CD14-positive monocyte (primary cell): Measurements from ENCODE around the gene LAMC3. TPM values are rescaled to one million over a fixed set of nuclear protein-coding genes. Genes with fewer than 3 reads are reported as not detected.

Experiments used
- DNase-seq, 3 donors: peaks; one replicate each; pipeline ENCODE4 v3.0.0-alpha.2; 2011 to 2022
- H2AFZ ChIP-seq: 2 replicates; pipeline ENCODE4 v1.6.0; 2012; ENCODE audit warnings: mild to moderate bottlenecking, low read depth, low read length, inconsistent platforms; ENCODE audit not compliant: insufficient read depth, poor library complexity, severe bottlenecking
- H3K27ac ChIP-seq, 2 donors: 1 replicate in 1 of 2; 2 replicates in 1 of 2; pipeline ENCODE4 v1.5.1; 2012 to 2013; ENCODE audit warnings: low read length in 2 of 2, control low read depth in 1 of 2, inconsistent platforms in 1 of 2, low read depth in 1 of 2, mild to moderate bottlenecking in 1 of 2
- H3K27me3 ChIP-seq, 2 donors: one replicate each; pipeline versions ENCODE4 v1.6.0 to v1.6.1; 2011 to 2013; ENCODE audit warnings: low read length in 2 of 2; ENCODE audit not compliant: control insufficient read depth in 2 of 2, insufficient read depth in 2 of 2
- H3K36me3 ChIP-seq, 2 donors: replicated peaks in 1 of 2; 1 replicate in 1 of 2; 2 replicates in 1 of 2; pipeline versions ENCODE4 v1.5.1 to v1.6.1; 2012 to 2013; ENCODE audit warnings: low read length in 2 of 2, control low read depth in 1 of 2, inconsistent platforms in 1 of 2, mild to moderate bottlenecking in 1 of 2; ENCODE audit not compliant: insufficient read depth in 2 of 2, control insufficient read depth in 1 of 2
- H3K4me1 ChIP-seq, 2 donors: 1 replicate in 1 of 2; 2 replicates in 1 of 2; pipeline versions ENCODE4 v1.5.1 to v1.6.1; 2012 to 2013; ENCODE audit warnings: low read length in 2 of 2, control low read depth in 1 of 2, inconsistent platforms in 1 of 2, mild to moderate bottlenecking in 1 of 2, moderate library complexity in 1 of 2; ENCODE audit not compliant: insufficient read depth in 2 of 2, control insufficient read depth in 1 of 2
- H3K4me2 ChIP-seq: replicated peaks from 2 replicates; pipeline ENCODE3; 2012; ENCODE audit warnings: low read length, moderate library complexity, mild to moderate bottlenecking; ENCODE audit not compliant: poor library complexity, severe bottlenecking; ENCODE audit errors: extremely low read depth
- H3K4me3 ChIP-seq, 3 experiments: fragments of 200-600 bp in 1 of 3; sonication (generic) in 1 of 3; replicated peaks in 1 of 3; 1 replicate in 2 of 3; 2 replicates in 1 of 3; pipeline ENCODE4 v1.5.1; 2011 to 2013; ENCODE audit warnings: low read length in 3 of 3, mild to moderate bottlenecking in 3 of 3, control low read depth in 2 of 3, low read depth in 2 of 3, inconsistent platforms in 1 of 3, moderate library complexity in 1 of 3
- H3K79me2 ChIP-seq: 2 replicates; pipeline ENCODE4 v1.6.0; 2012; ENCODE audit warnings: mild to moderate bottlenecking, control low read depth, inconsistent platforms, low read length, moderate library complexity; ENCODE audit not compliant: insufficient read depth
- H3K9ac ChIP-seq: 2 replicates; pipeline ENCODE4 v1.6.0; 2017; ENCODE audit warnings: low read length, mild to moderate bottlenecking; ENCODE audit not compliant: insufficient read depth, poor library complexity, severe bottlenecking
- H3K9me3 ChIP-seq, 2 donors: replicated peaks in 1 of 2; 1 replicate in 1 of 2; 2 replicates in 1 of 2; pipeline versions ENCODE4 v1.5.1 to v1.6.1; 2012 to 2013; ENCODE audit warnings: low read length in 2 of 2, control low read depth in 1 of 2; ENCODE audit not compliant: control insufficient read depth in 1 of 2, insufficient read depth in 1 of 2
- H4K20me1 ChIP-seq: 2 replicates; pipeline ENCODE4 v1.6.0; 2012; ENCODE audit warnings: mild to moderate bottlenecking, low read length, control low read depth, moderate library complexity; ENCODE audit not compliant: insufficient read depth
- H3K27ac Mint-ChIP-seq, 7 donors: one replicate each; pipeline ENCODE4 v1.8.0; 2020; ENCODE audit warnings: mild to moderate bottlenecking in 7 of 7, mixed read lengths in 7 of 7, moderate library complexity in 6 of 7, inconsistent platforms in 2 of 7
- H3K27me3 Mint-ChIP-seq, 3 donors: one replicate each; pipeline ENCODE4 v1.8.0; 2021 to 2022; ENCODE audit warnings: low read depth in 3 of 3, mild to moderate bottlenecking in 3 of 3, mixed read lengths in 3 of 3, moderate library complexity in 3 of 3, inconsistent platforms in 1 of 3
- H3K36me3 Mint-ChIP-seq, 2 donors: one replicate each; pipeline ENCODE4 v1.8.0; 2020; ENCODE audit warnings: mixed read lengths in 2 of 2, inconsistent platforms in 1 of 2, mild to moderate bottlenecking in 1 of 2
- H3K4me1 Mint-ChIP-seq: one replicate; pipeline ENCODE4 v1.8.0; 2020; ENCODE audit warnings: mild to moderate bottlenecking, mixed read lengths
- H3K4me3 Mint-ChIP-seq, 2 donors: one replicate each; pipeline ENCODE4 v1.8.0; 2020; ENCODE audit warnings: mild to moderate bottlenecking in 2 of 2, mixed read lengths in 2 of 2, moderate library complexity in 1 of 2
- H3K9me3 Mint-ChIP-seq, 7 donors: one replicate each; pipeline ENCODE4 v1.8.0; 2020 to 2022; ENCODE audit warnings: mixed read lengths in 7 of 7, mild to moderate bottlenecking in 6 of 7, moderate library complexity in 6 of 7, inconsistent platforms in 2 of 7
- WGBS: methylation state at CpG from one replicate; pipeline ENCODE4 v1.1.5; 2013; ENCODE audit warnings: missing lambda C conversion rate; ENCODE audit not compliant: insufficient coverage; 5-methylcytosine and 5-hydroxymethylcytosine counted together
- intact Hi-C, 2 donors: fragments of 100-400 bp; cut with micrococcal nuclease; formaldehyde crosslinking; loops; one replicate each; pipeline versions ENCODE4 v1.15.0 to v1.15.1; 2023
- polyA plus RNA-seq, 3 donors: library from polyadenylated mRNA; depleted of rRNA in 1 of 3; unstranded in 2 of 3; stranded (reverse) in 1 of 3; fragments of 300-500 nt in 2 of 3; fragments of >200 nt in 1 of 3; fragmentation: Illumina TruSeq in 2 of 3; gene quantifications; 1 replicate in 2 of 3; 2 replicates in 1 of 3; pipeline ENCODE4 v1.2.3, GENCODE V29; 2012 to 2021
- TF ChIP-seq, protein P1 (sequence below): fragments of 200-600 bp; IDR thresholded peaks from one replicate; pipeline ENCODE4 v1.8.0; 2022; ENCODE audit warnings: antibody characterized with exemption, mild to moderate bottlenecking

LAMC3 gene
- polyA plus RNA-seq, 3 donors = 0.19 TPM; not detected in 2

GRCh38 chr9:131049829-131050715, 41.1 kb downstream of the LAMC3 start:
- Mint-ChIP-seq H3K27ac (no peak overlapping the region), H3K9me3 (peaks cover 0 to 3% (median 0%) of the 10 kb centered on the region in 7 donors), H3K27me3 (peaks cover 0 to 6% (median 1%) of the 10 kb centered on the region in 3 donors), H3K36me3 (no peaks in the 10 kb centered on the region), H3K4me1 (peaks cover 10% of the 10 kb centered on the region), H3K4me3 (no peak overlapping the region)
- Histone ChIP-seq H4K20me1 (no peaks in the 10 kb centered on the region), H3K27ac (no peak overlapping the region), H3K4me3 (no peak overlapping the region), H3K4me2 (no peak overlapping the region), H2AFZ (no peak overlapping the region), H3K36me3 (no peaks in the 10 kb centered on the region), H3K9me3 (no peaks in the 10 kb centered on the region), H3K9ac (no peak overlapping the region), H3K79me2 (no peaks in the 10 kb centered on the region), H3K4me1 (peaks cover 0 to 4% of the 10 kb centered on the region in 2 donors), H3K27me3 (no peaks in the 10 kb centered on the region)
- intact Hi-C loops = loop anchor here (5.0 kb wide), 2 partner anchors 183 to 348 kb away; no protein-coding TSS in a partner anchor
- TF ChIP-seq, protein P1, sequence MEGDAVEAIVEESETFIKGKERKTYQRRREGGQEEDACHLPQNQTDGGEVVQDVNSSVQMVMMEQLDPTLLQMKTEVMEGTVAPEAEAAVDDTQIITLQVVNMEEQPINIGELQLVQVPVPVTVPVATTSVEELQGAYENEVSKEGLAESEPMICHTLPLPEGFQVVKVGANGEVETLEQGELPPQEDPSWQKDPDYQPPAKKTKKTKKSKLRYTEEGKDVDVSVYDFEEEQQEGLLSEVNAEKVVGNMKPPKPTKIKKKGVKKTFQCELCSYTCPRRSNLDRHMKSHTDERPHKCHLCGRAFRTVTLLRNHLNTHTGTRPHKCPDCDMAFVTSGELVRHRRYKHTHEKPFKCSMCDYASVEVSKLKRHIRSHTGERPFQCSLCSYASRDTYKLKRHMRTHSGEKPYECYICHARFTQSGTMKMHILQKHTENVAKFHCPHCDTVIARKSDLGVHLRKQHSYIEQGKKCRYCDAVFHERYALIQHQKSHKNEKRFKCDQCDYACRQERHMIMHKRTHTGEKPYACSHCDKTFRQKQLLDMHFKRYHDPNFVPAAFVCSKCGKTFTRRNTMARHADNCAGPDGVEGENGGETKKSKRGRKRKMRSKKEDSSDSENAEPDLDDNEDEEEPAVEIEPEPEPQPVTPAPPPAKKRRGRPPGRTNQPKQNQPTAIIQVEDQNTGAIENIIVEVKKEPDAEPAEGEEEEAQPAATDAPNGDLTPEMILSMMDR = no peak
- DNase-seq = no peak
- 60% methylated on average over 16 of the region's 21 CpGs for WGBS

DNA sequence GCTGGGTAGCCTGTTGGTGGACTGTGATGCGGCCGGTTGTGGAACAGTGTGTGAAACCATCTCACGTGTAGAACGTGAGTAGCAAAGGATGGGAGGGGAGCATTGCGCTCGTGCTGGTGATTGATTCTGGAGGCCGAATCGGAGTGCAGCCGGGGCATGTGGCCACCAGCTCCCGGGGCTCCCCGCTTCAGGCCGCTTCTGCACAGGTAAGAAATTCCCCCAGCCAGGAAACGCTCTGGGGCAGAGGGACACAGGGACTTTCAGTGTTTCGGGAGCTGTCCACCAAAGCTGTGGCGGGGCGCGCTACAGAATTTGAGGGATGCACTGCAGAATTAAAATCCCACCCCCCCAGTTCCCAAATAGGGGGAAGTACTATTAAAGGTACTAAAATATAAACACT, 41.9 kb downstream of the LAMC3 start:
- TF ChIP-seq, protein P1 = no peak
- Mint-ChIP-seq H3K27me3 (peaks cover 0 to 5% (median 1%) of the 10 kb centered on the region in 3 donors), H3K27ac (no peak overlapping the region), H3K36me3 (no peaks in the 10 kb centered on the region), H3K4me3 (no peak overlapping the region), H3K4me1 (peaks cover 5% of the 10 kb centered on the region), H3K9me3 (peaks cover 0 to 3% (median 0%) of the 10 kb centered on the region in 7 donors)
- H3K27ac ChIP-seq = no peak overlapping the region
- peaks cover 0 to 4% of the 10 kb centered on the region in 2 donors for H3K4me1 ChIP-seq
- H3K4me2 ChIP-seq = no peak overlapping the region
- no peaks in the 10 kb centered on the region for H3K9me3 ChIP-seq
- no peaks in the 10 kb centered on the region for H3K27me3 ChIP-seq
- H3K36me3 ChIP-seq = no peaks in the 10 kb centered on the region
- H3K9ac ChIP-seq = no peak overlapping the region
- H4K20me1 ChIP-seq = no peaks in the 10 kb centered on the region
- no peaks in the 10 kb centered on the region for H3K79me2 ChIP-seq
- WGBS = 93% methylated on average over 4 of the region's 17 CpGs
- H2AFZ ChIP-seq = no peak overlapping the region
- intact Hi-C loops = no loop called here
- H3K4me3 ChIP-seq = no peak overlapping the region
- no peak for DNase-seq
